Left lung (tissue), 10 donors: ENCODE measurements around the gene GRIP2. TPM values are rescaled to one million over a fixed set of nuclear protein-coding genes. Genes with fewer than 3 reads are reported as not detected.
A peak's percentile ranks its signal among the peaks of the same experiment; 100 is the strongest.

ENCODE experiments used
- ATAC-seq: fragments of 200-7000 bp; cut with Tn5 transposase; one replicate; pipeline ENCODE4 v1.9.1; 2020; ENCODE audit warnings: moderate library complexity
- DNase-seq, 4 donors: peaks; one replicate each; pipeline ENCODE4 v3.0.0-alpha.2; 2013 to 2020
- H3K27ac ChIP-seq, 2 donors: fragments of 200-600 bp; sonication (generic) in 1 of 2; one replicate each; pipeline versions ENCODE4 v1.5.0 to v1.8.0; 2020 to 2021
- H3K27me3 ChIP-seq, 2 donors: fragments of 200-600 bp; sonication (generic) in 1 of 2; one replicate each; pipeline versions ENCODE4 v1.5.0 to v1.8.0; 2020 to 2021
- H3K36me3 ChIP-seq, 2 donors: fragments of 200-600 bp; sonication (generic) in 1 of 2; one replicate each; pipeline versions ENCODE4 v1.5.0 to v1.8.0; 2020 to 2021
- H3K4me1 ChIP-seq, 2 donors: fragments of 200-600 bp; one replicate each; pipeline ENCODE4 v1.8.0; 2021
- H3K4me3 ChIP-seq, 2 donors: fragments of 200-600 bp; sonication (generic) in 1 of 2; one replicate each; pipeline versions ENCODE4 v1.5.0 to v1.8.0; 2020 to 2021; ENCODE audit warnings: mild to moderate bottlenecking in 1 of 2
- H3K9me3 ChIP-seq, 2 donors: fragments of 200-600 bp; sonication (generic) in 1 of 2; one replicate each; pipeline versions ENCODE4 v1.5.0 to v1.8.0; 2020 to 2021
- intact Hi-C, 2 donors: fragments of 100-400 bp; cut with DNase I; formaldehyde crosslinking; loops; one replicate each; pipeline versions ENCODE4 v1.11.2 to v1.14.2; 2022
- polyA plus RNA-seq, 6 donors: library from polyadenylated mRNA; unstranded; fragments of 120-200 nt; gene quantifications; one replicate each; pipeline ENCODE4 v1.2.1, GENCODE V29; 2013; ENCODE audit not compliant: insufficient read length in 6 of 6
- total RNA-seq, 2 donors: library from RNA; stranded (reverse); fragmentation: NEBNext Ultra II Directional; extraction: Animal tissue kit (Norgen Biotek cat#: 25700); gene quantifications; one replicate each; pipeline ENCODE4 v1.2.1, GENCODE V29; 2021
- TF ChIP-seq, protein P1 (sequence below), 2 donors: fragments of 200-600 bp; sonication (generic) in 1 of 2; IDR thresholded peaks; one replicate each; pipeline versions ENCODE4 v1.5.0 to v1.8.0; 2021; ENCODE audit warnings: antibody characterized with exemption in 2 of 2
- donor health status: DM: no; HTN: yes; CAD: no.
- donor health status: DM: no; HTN: no; CAD: no.

The GRIP2 gene
- total and polyA plus RNA-seq, 8 donors = 0.31 to 1.9 (median 1.1) TPM

DNA sequence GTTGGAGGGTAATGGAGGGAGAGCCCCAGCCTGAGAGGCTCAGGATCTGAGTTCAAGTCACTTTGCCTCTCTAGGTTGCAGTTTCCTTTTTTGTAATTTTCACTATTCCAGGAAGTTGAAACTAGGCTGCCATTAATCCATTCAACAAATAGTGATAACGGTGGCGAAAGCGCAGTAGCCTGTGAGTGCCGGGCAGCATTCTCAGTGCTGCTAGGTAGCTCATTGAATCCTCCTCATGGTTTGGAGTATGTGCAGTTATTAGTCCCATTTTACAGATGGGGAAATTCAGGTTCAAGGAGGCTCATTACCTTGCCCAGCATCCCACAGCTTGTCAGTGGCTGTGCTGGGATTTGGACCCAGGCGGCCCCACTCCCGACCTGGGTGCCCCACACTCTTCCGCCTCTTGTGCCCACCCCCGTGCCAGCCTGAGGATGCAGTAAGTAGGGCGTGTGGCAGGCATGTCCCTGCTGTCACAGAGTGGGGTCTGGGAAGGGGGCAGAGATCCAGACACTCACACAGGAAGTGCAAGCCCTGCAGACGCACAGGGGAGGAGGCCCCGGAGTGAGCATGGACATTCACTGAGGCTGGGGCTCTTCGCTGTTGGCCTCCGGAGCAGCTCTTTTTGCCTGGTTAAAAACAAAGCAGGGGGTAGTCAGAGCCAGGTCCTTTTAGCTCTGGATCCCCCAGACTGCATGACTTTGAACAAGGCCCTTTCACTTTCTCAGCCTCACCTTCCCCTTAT lies 79.0 kb downstream of the GRIP2 start:
- Histone ChIP-seq H3K27me3 (no peaks in the 10 kb centered on the region), H3K36me3 (peaks cover 0 to 99% of the 10 kb centered on the region in 2 donors), H3K4me1 (peaks cover 21 to 44% of the 10 kb centered on the region in 2 donors), H3K27ac (peak overlapping the region in 1 of 2 donors; percentile 45), H3K9me3 (no peaks in the 10 kb centered on the region), H3K4me3 (no peak overlapping the region)
- TF ChIP-seq, protein P1, sequence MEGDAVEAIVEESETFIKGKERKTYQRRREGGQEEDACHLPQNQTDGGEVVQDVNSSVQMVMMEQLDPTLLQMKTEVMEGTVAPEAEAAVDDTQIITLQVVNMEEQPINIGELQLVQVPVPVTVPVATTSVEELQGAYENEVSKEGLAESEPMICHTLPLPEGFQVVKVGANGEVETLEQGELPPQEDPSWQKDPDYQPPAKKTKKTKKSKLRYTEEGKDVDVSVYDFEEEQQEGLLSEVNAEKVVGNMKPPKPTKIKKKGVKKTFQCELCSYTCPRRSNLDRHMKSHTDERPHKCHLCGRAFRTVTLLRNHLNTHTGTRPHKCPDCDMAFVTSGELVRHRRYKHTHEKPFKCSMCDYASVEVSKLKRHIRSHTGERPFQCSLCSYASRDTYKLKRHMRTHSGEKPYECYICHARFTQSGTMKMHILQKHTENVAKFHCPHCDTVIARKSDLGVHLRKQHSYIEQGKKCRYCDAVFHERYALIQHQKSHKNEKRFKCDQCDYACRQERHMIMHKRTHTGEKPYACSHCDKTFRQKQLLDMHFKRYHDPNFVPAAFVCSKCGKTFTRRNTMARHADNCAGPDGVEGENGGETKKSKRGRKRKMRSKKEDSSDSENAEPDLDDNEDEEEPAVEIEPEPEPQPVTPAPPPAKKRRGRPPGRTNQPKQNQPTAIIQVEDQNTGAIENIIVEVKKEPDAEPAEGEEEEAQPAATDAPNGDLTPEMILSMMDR (IDR thresholded peaks at IDR 0.05) = no peak
- ATAC-seq = no peak
- DNase-seq = no peak
- intact Hi-C loops = no loop called here

DNA sequence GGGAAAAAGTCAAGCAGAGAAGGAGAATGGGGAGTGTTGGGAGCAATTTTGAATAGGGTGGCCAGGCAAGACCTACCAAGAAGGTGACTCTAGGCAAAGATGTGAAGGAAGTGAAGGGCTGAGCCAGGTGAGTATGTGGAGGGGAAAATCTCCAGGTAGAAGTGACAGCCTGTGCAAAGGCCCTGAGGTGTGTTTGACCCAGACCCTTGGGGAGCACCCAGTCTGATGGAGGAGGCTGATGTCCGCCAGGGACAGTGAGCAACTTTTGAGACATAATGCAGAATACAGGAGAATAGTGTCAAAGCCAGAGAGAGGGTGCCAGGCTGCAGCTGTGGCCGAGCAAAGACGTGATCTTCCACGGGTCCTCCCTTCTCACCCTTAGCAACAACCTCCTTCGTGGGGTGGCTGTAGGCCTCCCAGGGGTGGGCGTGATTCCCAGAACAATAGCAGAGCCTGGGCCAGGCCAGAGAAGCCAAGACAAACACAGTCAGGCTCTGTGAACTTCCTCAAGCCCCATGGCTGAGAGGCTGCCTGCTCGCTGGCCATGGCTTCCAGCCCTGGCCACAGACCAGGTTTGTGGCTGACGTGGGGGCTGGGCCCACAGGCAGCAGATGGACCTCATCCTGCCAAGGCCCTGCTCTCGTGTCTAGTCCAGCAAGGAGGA lies 79.7 kb downstream of the GRIP2 start:
- H3K27me3 ChIP-seq = no peaks in the 10 kb centered on the region
- ATAC-seq (peak; percentile 73), DNase-seq (peak in 1 of 4 donors; percentile 70)
- peak overlapping the region in 1 of 2 donors; percentile 45 for H3K27ac ChIP-seq
- TF ChIP-seq, protein P1 (IDR thresholded peaks at IDR 0.05) = no peak
- H3K9me3 ChIP-seq = no peaks in the 10 kb centered on the region
- intact Hi-C loops = no loop called here
- peaks cover 21 to 44% of the 10 kb centered on the region in 2 donors for H3K4me1 ChIP-seq
- H3K4me3 ChIP-seq = no peak overlapping the region
- peaks cover 0 to 99% of the 10 kb centered on the region in 2 donors for H3K36me3 ChIP-seq

DNA sequence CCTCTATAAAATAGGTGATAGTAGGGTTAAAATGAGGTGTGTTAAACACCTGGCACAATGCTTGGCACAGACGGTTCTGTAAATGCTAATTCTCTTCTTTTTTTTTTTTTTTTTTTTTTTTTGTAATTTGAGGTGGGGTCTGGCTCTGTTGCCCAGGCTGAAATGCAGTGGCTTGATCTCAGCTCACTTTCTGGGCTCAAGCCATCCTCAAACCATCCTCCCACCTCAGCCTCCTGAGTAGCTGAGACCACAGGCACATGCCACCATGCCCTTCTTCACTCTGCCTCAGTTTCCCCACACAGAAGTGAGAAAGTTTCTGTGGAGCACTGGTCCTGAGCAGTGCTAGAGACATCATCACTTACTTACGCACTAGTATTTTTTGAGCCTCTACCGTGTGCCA lies 80.4 kb downstream of the GRIP2 start:
- Histone ChIP-seq H3K9me3 (no peaks in the 10 kb centered on the region), H3K27ac (peak overlapping the region in 1 of 2 donors; percentile 45), H3K27me3 (no peaks in the 10 kb centered on the region), H3K36me3 (peaks cover 0 to 99% of the 10 kb centered on the region in 2 donors), H3K4me3 (no peak overlapping the region), H3K4me1 (peaks cover 21 to 49% of the 10 kb centered on the region in 2 donors)
- ATAC-seq (no peak), DNase-seq (no peak)
- intact Hi-C loops = no loop called here
- TF ChIP-seq, protein P1 (IDR thresholded peaks at IDR 0.05) = no peak

DNA sequence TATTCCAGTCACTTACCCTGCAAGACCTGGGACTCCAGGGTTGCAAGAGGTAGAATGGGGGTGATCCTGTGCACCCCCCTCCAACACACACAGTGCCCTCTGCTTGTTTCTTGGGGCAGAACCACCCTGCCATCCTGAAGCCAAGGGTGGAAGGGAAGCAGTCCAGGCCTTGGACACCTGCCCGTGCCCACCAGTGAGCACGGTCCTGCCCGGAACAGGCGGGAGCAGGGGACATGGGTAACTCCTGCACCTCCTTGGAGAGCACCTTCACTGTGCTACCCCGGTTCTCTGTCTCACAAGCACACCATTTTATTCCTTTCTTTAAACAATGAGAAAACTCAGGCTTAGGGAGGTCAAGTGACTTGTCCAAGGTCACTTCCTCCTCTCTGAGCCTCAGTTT lies 80.8 kb downstream of the GRIP2 start:
- DNase-seq = peak in 1 of 4 donors; percentile 43
- intact Hi-C loops = no loop called here
- H3K27me3 ChIP-seq = no peaks in the 10 kb centered on the region
- peak overlapping the region in 1 of 2 donors; percentile 38 for H3K27ac ChIP-seq
- TF ChIP-seq, protein P1 (IDR thresholded peaks at IDR 0.05) = no peak
- no peak overlapping the region for H3K4me3 ChIP-seq
- H3K36me3 ChIP-seq = peaks cover 0 to 99% of the 10 kb centered on the region in 2 donors
- ATAC-seq = no peak
- no peaks in the 10 kb centered on the region for H3K9me3 ChIP-seq
- peaks cover 21 to 53% of the 10 kb centered on the region in 2 donors for H3K4me1 ChIP-seq
